MCF 10A (cell line): ENCODE results near the gene ARL3. TPM values are rescaled to one million over a fixed set of nuclear protein-coding genes. Genes with fewer than 3 reads are reported as not detected.

Source experiments
- BruUV-seq: library from RNA; stranded (reverse); fragments of 400-500 nt; replicated peaks from 2 replicates; lab custom pipeline; 2021; lab: Mats Ljungman, UMichigan
- CTCF ChIA-PET: fragments of 300-600 bp; sonication (Branson Sonifier 250); formaldehyde crosslinking; extraction: SDS; loops from one replicate; lab custom pipeline; 2021; ENCODE audit warnings: antibody characterized with exemption, inconsistent platforms; lab: Yijun Ruan, JAX
- POLR2A ChIA-PET: fragments of 300-600, 350-650 bp; sonication (Branson Sonifier 250); formaldehyde crosslinking; extraction: SDS; loops from one replicate; lab custom pipeline; 2020; ENCODE audit warnings: antibody characterized with exemption, inconsistent platforms; lab: Yijun Ruan, JAX
- DNase-seq: peaks from one replicate; pipeline ENCODE4 v3.0.0-alpha.2; 2018; ENCODE audit not compliant: unreplicated experiment
- H3K27ac Mint-ChIP-seq: one replicate; pipeline ENCODE4 v1.8.0; 2022; ENCODE audit warnings: mild to moderate bottlenecking, low read depth, mixed read lengths; ENCODE audit not compliant: unreplicated experiment
- H3K27me3 Mint-ChIP-seq: one replicate; pipeline ENCODE4 v1.8.0; 2022; ENCODE audit warnings: mixed read lengths; ENCODE audit not compliant: insufficient read depth, unreplicated experiment
- H3K36me3 Mint-ChIP-seq: one replicate; pipeline ENCODE4 v1.8.0; 2022; ENCODE audit warnings: mild to moderate bottlenecking, moderate library complexity, mixed read lengths; ENCODE audit not compliant: insufficient read depth, unreplicated experiment
- H3K4me1 Mint-ChIP-seq: one replicate; pipeline ENCODE4 v1.8.0; 2022; ENCODE audit warnings: mixed read lengths; ENCODE audit not compliant: insufficient read depth, unreplicated experiment
- H3K4me3 Mint-ChIP-seq: one replicate; pipeline ENCODE4 v1.8.0; 2022; ENCODE audit warnings: mild to moderate bottlenecking, moderate library complexity, mixed read lengths; ENCODE audit not compliant: unreplicated experiment
- H3K9me3 Mint-ChIP-seq: one replicate; pipeline ENCODE4 v1.8.0; 2022; ENCODE audit warnings: mixed read lengths; ENCODE audit not compliant: unreplicated experiment
- CTCF ChIP-seq: fragments of 200-600 bp; IDR thresholded peaks from one replicate; pipeline ENCODE4 v1.8.0; 2022; ENCODE audit warnings: antibody characterized with exemption, mild to moderate bottlenecking; ENCODE audit not compliant: unreplicated experiment
- intact Hi-C: fragments of 100-400 bp; cut with micrococcal nuclease; formaldehyde crosslinking; loops from 2 replicates; pipeline ENCODE4 v1.14.1; 2022
- total RNA-seq: library from RNA; stranded (reverse); gene quantifications from 2 replicates; pipeline ENCODE4 v1.2.3, GENCODE V29; 2022

The ARL3 gene
- total RNA-seq, 1 experiment from 2014 or later: 6.8 TPM

- no peak for DNase-seq
- H3K9me3 Mint-ChIP-seq: no peaks in the 10 kb centered on the region
- no TSS peak for BruUV-seq
- intact Hi-C loops: no loop called here
- H3K4me3 Mint-ChIP-seq: no peak overlapping the region
- ChIA-PET CTCF (interaction anchor here (0.8 kb wide), 1 partner anchor 22 kb away, joined by 3 read pairs; no protein-coding TSS in a partner anchor), POLR2A (interaction anchor here (0.6 to 1.4 kb wide), 2 partner anchors 10 to 18 kb away, joined by 3 to 10 read pairs; no protein-coding TSS in a partner anchor)
- no peaks in the 10 kb centered on the region for H3K27me3 Mint-ChIP-seq
- H3K4me1 Mint-ChIP-seq: peaks cover 13% of the 10 kb centered on the region
- TF ChIP-seq CTCF: no peak
- H3K36me3 Mint-ChIP-seq: peaks cover 53% of the 10 kb centered on the region
- H3K27ac Mint-ChIP-seq: no peak overlapping the region
These were observed 57.3 kb downstream of the ARL3 start for GRCh38 chr10:102656791-102657371.

GRCh38 chr10:102656026-102656425 is 58.2 kb downstream of the ARL3 start:
- Mint-ChIP-seq H3K9me3 (no peaks in the 10 kb centered on the region), H3K36me3 (peaks cover 53% of the 10 kb centered on the region), H3K4me1 (peaks cover 13% of the 10 kb centered on the region), H3K27ac (no peak overlapping the region), H3K27me3 (no peaks in the 10 kb centered on the region), H3K4me3 (no peak overlapping the region)
- ChIA-PET POLR2A (interaction anchor here (1.4 kb wide), 1 partner anchor 10 kb away, joined by 10 read pairs; no protein-coding TSS in a partner anchor), CTCF (interaction anchor here (0.5 kb wide), 1 partner anchor 1503 kb away, joined by 3 read pairs; no protein-coding TSS in a partner anchor)
- no peak for DNase-seq
- BruUV-seq: no TSS peak
- intact Hi-C loops: no loop called here
- TF ChIP-seq CTCF: no peak

- H3K27ac Mint-ChIP-seq: no peak overlapping the region
- no peak for DNase-seq
- H3K36me3 Mint-ChIP-seq: peaks cover 46% of the 10 kb centered on the region
- no peak for TF ChIP-seq CTCF
- intact Hi-C loops: no loop called here
- H3K27me3 Mint-ChIP-seq: no peaks in the 10 kb centered on the region
- ChIA-PET POLR2A (no interaction called here), CTCF (interaction anchor here (0.6 kb wide), 1 partner anchor 9 kb away, joined by 3 read pairs; no protein-coding TSS in a partner anchor)
- H3K4me3 Mint-ChIP-seq: no peak overlapping the region
- no TSS peak for BruUV-seq
- peaks cover 13% of the 10 kb centered on the region for H3K4me1 Mint-ChIP-seq
- no peaks in the 10 kb centered on the region for H3K9me3 Mint-ChIP-seq
These were observed 59.2 kb downstream of the ARL3 start for GRCh38 chr10:102654969-102655368.

- no peak overlapping the region for H3K4me3 Mint-ChIP-seq
- ChIA-PET CTCF (interaction anchor here (1.1 kb wide), 1 partner anchor 15 kb away, joined by 3 read pairs; no protein-coding TSS in a partner anchor), POLR2A (interaction anchor here (1.5 kb wide), 1 partner anchor 13 kb away, joined by 7 read pairs; no protein-coding TSS in a partner anchor)
- H3K4me1 Mint-ChIP-seq: peaks cover 13% of the 10 kb centered on the region
- BruUV-seq: no TSS peak
- DNase-seq: no peak
- H3K27ac Mint-ChIP-seq: no peak overlapping the region
- no peaks in the 10 kb centered on the region for H3K27me3 Mint-ChIP-seq
- intact Hi-C loops: no loop called here
- no peak for TF ChIP-seq CTCF
- H3K9me3 Mint-ChIP-seq: no peaks in the 10 kb centered on the region
- H3K36me3 Mint-ChIP-seq: peaks cover 49% of the 10 kb centered on the region
These were observed 59.6 kb downstream of the ARL3 start for GRCh38 chr10:102654566-102654965.
